A549 (cell line): ENCODE data around the gene SCYGR3.

ENCODE experiments used
- CEBPB ChIP-seq, 2 experiments: fragments of >200 bp in 1 of 2; sonication (Bioruptor Twin) in 1 of 2; formaldehyde crosslinking in 1 of 2; IDR thresholded peaks; 2 replicates each; pipeline ENCODE4 v1.6.1; 2012 to 2016
- CTCF ChIP-seq: fragments of >200 bp; sonication (Bioruptor Twin); formaldehyde crosslinking; IDR thresholded peaks from 3 replicates; pipeline ENCODE4 v1.5.1; 2016
- EP300 ChIP-seq, 2 experiments: fragments of >200 bp; sonication (Bioruptor Twin); formaldehyde crosslinking; IDR thresholded peaks; 2 replicates in 1 of 2; 3 replicates in 1 of 2; pipeline ENCODE4 v1.6.1; 2016 to 2017
- ESRRA ChIP-seq: fragments of 150-350 bp; IDR thresholded peaks from 2 replicates; pipeline ENCODE4 v1.6.1; 2014; ENCODE audit warnings: mild to moderate bottlenecking, low read length, borderline replicate concordance
- HDAC2 ChIP-seq: fragments of 200-600 bp; sonication (generic); IDR thresholded peaks from 2 replicates; pipeline ENCODE4 v1.6.1; 2016
- JUN ChIP-seq, 2 experiments: fragments of >200 bp; sonication (Bioruptor Twin); formaldehyde crosslinking; IDR thresholded peaks; 2 replicates in 1 of 2; 3 replicates in 1 of 2; pipeline ENCODE4 v1.6.1; 2016 to 2017
- PHF8 ChIP-seq: fragments of 200-600 bp; sonication (generic); IDR thresholded peaks from 2 replicates; pipeline ENCODE4 v1.6.1; 2016; ENCODE audit warnings: low read depth, mild to moderate bottlenecking, antibody characterized with exemption, moderate library complexity, borderline replicate concordance
- POLR2A ChIP-seq: IDR thresholded peaks from 2 replicates; pipeline ENCODE4 v1.6.1; 2012; ENCODE audit warnings: mild to moderate bottlenecking, low read length
- POLR2AphosphoS2 ChIP-seq: conservative IDR thresholded peaks from 2 replicates; pipeline ENCODE4 v1.6.1; 2012; ENCODE audit warnings: low read length, improper control_type of control experiment, inconsistent platforms
- RAD21 ChIP-seq, 2 experiments: fragments of >200 bp in 1 of 2; sonication (Bioruptor Twin) in 1 of 2; formaldehyde crosslinking in 1 of 2; IDR thresholded peaks in 1 of 2; conservative IDR thresholded peaks in 1 of 2; 2 replicates in 1 of 2; 3 replicates in 1 of 2; pipeline ENCODE4 v1.6.1; 2012 to 2018; ENCODE audit warnings: inconsistent platforms in 1 of 2
- TF ChIP-seq, protein P1 (sequence below): fragments of 450-650 bp; IDR thresholded peaks from 2 replicates; pipeline ENCODE4 v1.6.1; 2014; ENCODE audit warnings: antibody characterized with exemption
- TF ChIP-seq, protein P2 (sequence below): fragments of 150-350 bp; IDR thresholded peaks from 2 replicates; pipeline ENCODE4 v1.6.1; 2014; ENCODE audit warnings: low read depth, mild to moderate bottlenecking, low read length

DNA sequence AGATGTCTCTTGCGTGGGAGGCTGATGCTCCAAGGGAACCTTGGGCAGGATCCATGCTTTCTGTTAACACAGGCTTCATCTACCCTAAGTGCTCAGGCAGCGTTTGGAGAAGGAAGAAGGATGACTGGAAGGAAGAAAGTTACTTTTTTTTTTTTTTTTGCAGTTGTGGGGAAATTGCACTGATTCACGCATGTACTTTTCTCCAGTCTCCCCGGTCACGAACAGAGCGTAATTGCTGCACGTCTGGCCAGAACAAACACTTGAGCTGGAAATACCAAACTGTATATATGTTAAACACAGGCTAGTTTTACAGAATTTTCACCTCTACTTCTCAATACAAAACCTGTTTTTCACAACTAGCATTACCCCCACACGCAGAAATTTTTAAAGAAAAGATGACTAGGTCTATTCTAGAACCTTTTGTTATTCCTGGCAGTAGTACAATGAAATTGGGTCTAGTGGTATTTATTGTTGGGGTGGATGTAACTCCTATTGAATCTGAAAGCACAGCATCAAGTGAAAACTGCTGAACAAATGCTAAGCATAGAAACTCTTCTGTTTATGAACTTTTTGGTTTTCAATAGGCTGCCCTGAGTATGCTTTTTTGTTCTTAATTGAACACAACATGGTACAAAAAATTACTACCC lies 42.7 kb upstream of the SCYGR3 start:
- TF ChIP-seq, protein P1, sequence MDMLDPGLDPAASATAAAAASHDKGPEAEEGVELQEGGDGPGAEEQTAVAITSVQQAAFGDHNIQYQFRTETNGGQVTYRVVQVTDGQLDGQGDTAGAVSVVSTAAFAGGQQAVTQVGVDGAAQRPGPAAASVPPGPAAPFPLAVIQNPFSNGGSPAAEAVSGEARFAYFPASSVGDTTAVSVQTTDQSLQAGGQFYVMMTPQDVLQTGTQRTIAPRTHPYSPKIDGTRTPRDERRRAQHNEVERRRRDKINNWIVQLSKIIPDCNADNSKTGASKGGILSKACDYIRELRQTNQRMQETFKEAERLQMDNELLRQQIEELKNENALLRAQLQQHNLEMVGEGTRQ = no peak
- TF ChIP-seq POLR2A = no peak
- TF ChIP-seq POLR2AphosphoS2 = no peak
- TF ChIP-seq EP300 (IDR thresholded peaks at IDR 0.05) = no peak
- TF ChIP-seq PHF8 = no peak
- TF ChIP-seq CTCF = no peak
- no peak for TF ChIP-seq CEBPB (IDR thresholded peaks at IDR 0.05)
- no peak for TF ChIP-seq HDAC2
- TF ChIP-seq, protein P2, sequence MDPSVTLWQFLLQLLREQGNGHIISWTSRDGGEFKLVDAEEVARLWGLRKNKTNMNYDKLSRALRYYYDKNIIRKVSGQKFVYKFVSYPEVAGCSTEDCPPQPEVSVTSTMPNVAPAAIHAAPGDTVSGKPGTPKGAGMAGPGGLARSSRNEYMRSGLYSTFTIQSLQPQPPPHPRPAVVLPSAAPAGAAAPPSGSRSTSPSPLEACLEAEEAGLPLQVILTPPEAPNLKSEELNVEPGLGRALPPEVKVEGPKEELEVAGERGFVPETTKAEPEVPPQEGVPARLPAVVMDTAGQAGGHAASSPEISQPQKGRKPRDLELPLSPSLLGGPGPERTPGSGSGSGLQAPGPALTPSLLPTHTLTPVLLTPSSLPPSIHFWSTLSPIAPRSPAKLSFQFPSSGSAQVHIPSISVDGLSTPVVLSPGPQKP = no peak
- TF ChIP-seq ESRRA = no peak
- TF ChIP-seq RAD21 (conservative IDR thresholded peaks at IDR 0.05 in 1 of 2, IDR thresholded peaks at IDR 0.05 in 1 of 2) = no peak
- TF ChIP-seq JUN (IDR thresholded peaks at IDR 0.05) = no peak
